GM12801 (cell line): ENCODE data around the gene MRGPRX4.

ENCODE experiments used
- CTCF ChIP-seq: IDR thresholded peaks from one replicate; pipeline ENCODE4 v1.5.1; 2011; ENCODE audit warnings: control low read depth; ENCODE audit not compliant: insufficient read length; ENCODE audit errors: extremely low read depth

MRGPRX4 gene

GRCh38 chr11:18193010-18193409 lies 20.4 kb downstream of the MRGPRX4 start:
- TF ChIP-seq CTCF = no peak

GRCh38 chr11:18196532-18196931 lies 23.9 kb downstream of the MRGPRX4 start:
- TF ChIP-seq CTCF = no peak

GRCh38 chr11:18203723-18204122 lies 31.1 kb downstream of the MRGPRX4 start:
- no peak for TF ChIP-seq CTCF

GRCh38 chr11:18204220-18204619 lies 31.6 kb downstream of the MRGPRX4 start:
- TF ChIP-seq CTCF = no peak

GRCh38 chr11:18204771-18205170 lies 32.1 kb downstream of the MRGPRX4 start:
- no peak for TF ChIP-seq CTCF

GRCh38 chr11:18209058-18209457 lies 36.4 kb downstream of the MRGPRX4 start:
- TF ChIP-seq CTCF = no peak

GRCh38 chr11:18221274-18221876 lies 48.7 kb downstream of the MRGPRX4 start:
- TF ChIP-seq CTCF = no peak

GRCh38 chr11:18222814-18223421 lies 50.3 kb downstream of the MRGPRX4 start:
- TF ChIP-seq CTCF = no peak
